OCI-LY7 (cell line): ENCODE results near the gene IGF2. TPM values are rescaled to one million over a fixed set of nuclear protein-coding genes. Genes with fewer than 3 reads are reported as not detected.

Experiments used
- BruUV-seq: library from RNA; stranded (reverse); fragments of 400-500 nt; replicated peaks from 2 replicates; lab custom pipeline; 2021; lab: Mats Ljungman, UMichigan
- CTCF ChIA-PET: fragments of 300-600 bp; sonication (Branson Sonifier 250); formaldehyde crosslinking; loops from one replicate; lab custom pipeline; 2022; ENCODE audit warnings: antibody characterized with exemption; ENCODE audit not compliant: unreplicated experiment; lab: Charles Lee
- POLR2A ChIA-PET: fragments of 300-600 bp; sonication (Branson Sonifier 250); formaldehyde crosslinking; loops from one replicate; lab custom pipeline; 2022; ENCODE audit warnings: antibody characterized with exemption; lab: Charles Lee
- DNase-seq: peaks from one replicate; pipeline ENCODE4 v3.0.0-alpha.2; 2015; ENCODE audit warnings: low spot score
- H2AFZ ChIP-seq: fragments of 200-600 bp; sonication (generic), shearing (Covaris generic); 2 replicates; pipeline ENCODE4 v1.6.1; 2014; ENCODE audit warnings: mild to moderate bottlenecking, antibody characterized with exemption, low read length, moderate library complexity
- H3K27ac ChIP-seq: fragments of 200-600 bp; sonication (generic); 2 replicates; pipeline ENCODE4 v1.5.1; 2014; ENCODE audit warnings: mixed run types, low read depth, mild to moderate bottlenecking, moderate library complexity, low read length, inconsistent platforms; ENCODE audit not compliant: poor library complexity, severe bottlenecking
- H3K36me3 ChIP-seq: fragments of 200-600 bp; sonication (generic); 2 replicates; pipeline ENCODE4 v1.6.1; 2014; ENCODE audit warnings: mild to moderate bottlenecking, antibody characterized with exemption, low read length, moderate library complexity, mixed read lengths; ENCODE audit not compliant: insufficient read depth
- H3K4me1 ChIP-seq: fragments of 200-600 bp; sonication (generic); 2 replicates; pipeline ENCODE4 v1.5.1; 2014; ENCODE audit warnings: mild to moderate bottlenecking, low read length; ENCODE audit not compliant: insufficient read depth, poor library complexity, severe bottlenecking
- H3K4me2 ChIP-seq: fragments of 200-600 bp; sonication (generic); 2 replicates; pipeline ENCODE4 v1.6.1; 2014; ENCODE audit warnings: mild to moderate bottlenecking, low read length
- H3K4me3 ChIP-seq: fragments of 200-600 bp; sonication (generic); 2 replicates; pipeline ENCODE4 v1.5.1; 2014; ENCODE audit warnings: mild to moderate bottlenecking, low read depth, low read length; ENCODE audit not compliant: poor library complexity, severe bottlenecking
- H3K79me2 ChIP-seq: fragments of 200-600 bp; sonication (generic); 2 replicates; pipeline ENCODE4 v1.6.1; 2016; ENCODE audit warnings: low read depth, mild to moderate bottlenecking, low read length, moderate library complexity, mixed read lengths; ENCODE audit not compliant: insufficient read depth
- H3K9me2 ChIP-seq: fragments of 200-600 bp; sonication (generic); 2 replicates; pipeline ENCODE4 v1.6.1; 2016; ENCODE audit warnings: mild to moderate bottlenecking, low read length, mixed read lengths; ENCODE audit not compliant: insufficient read depth
- H3K9me3 ChIP-seq: fragments of 200-600 bp; sonication (generic); 2 replicates; pipeline ENCODE4 v1.6.1; 2014; ENCODE audit warnings: mild to moderate bottlenecking, mixed run types, low read length, mixed read lengths
- H4K20me1 ChIP-seq: fragments of 200-600 bp; sonication (generic); 2 replicates; pipeline ENCODE4 v1.6.1; 2014; ENCODE audit warnings: mild to moderate bottlenecking, antibody characterized with exemption, low read length, moderate library complexity, mixed read lengths; ENCODE audit not compliant: insufficient read depth
- CTCF ChIP-seq: fragments of 200-600 bp; sonication (generic); conservative IDR thresholded peaks from 2 replicates; pipeline ENCODE4 v1.5.1; 2014; ENCODE audit warnings: mild to moderate bottlenecking, antibody characterized with exemption, low read length, moderate library complexity, mixed read lengths
- EZH2phosphoT487 ChIP-seq: fragments of 200-600 bp; sonication (generic); IDR thresholded peaks from 2 replicates; pipeline ENCODE4 v1.6.1; 2018; ENCODE audit warnings: low read depth, borderline replicate concordance, mild to moderate bottlenecking, mixed run types, antibody characterized with exemption, low read length, moderate library complexity, mixed read lengths
- intact Hi-C: fragments of 100-400 bp; cut with micrococcal nuclease; formaldehyde crosslinking; loops from one replicate; pipeline ENCODE4 v1.10.0; 2022; ENCODE audit not compliant: unreplicated experiment
- total RNA-seq, 2 experiments: library from RNA; depleted of rRNA in 1 of 2; stranded (reverse); fragments of >200 nt in 1 of 2; shearing (Covaris generic) in 1 of 2; gene quantifications; 2 replicates each; pipeline ENCODE4 v1.2.3, GENCODE V29; 2014 to 2022

The IGF2 gene
- total RNA-seq, 2 experiments from 2014 or later, result not detected

- TF ChIP-seq EZH2phosphoT487, result no peak
- peak; percentile 71 for TF ChIP-seq CTCF
- no TSS peak for BruUV-seq
- DNase-seq, result peak; percentile 62
- Histone ChIP-seq H3K4me3 (no peak overlapping the region), H4K20me1 (no peaks in the 10 kb centered on the region), H3K36me3 (no peaks in the 10 kb centered on the region), H3K4me2 (no peak overlapping the region), H3K27ac (no peak overlapping the region), H3K9me3 (no peaks in the 10 kb centered on the region), H3K4me1 (no peaks in the 10 kb centered on the region), H2AFZ (no peak overlapping the region), H3K79me2 (no peaks in the 10 kb centered on the region), H3K9me2 (no peaks in the 10 kb centered on the region)
- POLR2A ChIA-PET, result no interaction called here
- intact Hi-C loops, result no loop called here
- CTCF ChIA-PET, result no interaction called here
These were observed 47.6 kb upstream of the IGF2 start for GRCh38 chr11:2186669-2187279.

GRCh38 chr11:2185324-2186085 lies 46.3 kb upstream of the IGF2 start:
- no peaks in the 10 kb centered on the region for H3K9me2 ChIP-seq
- H2AFZ ChIP-seq, result no peak overlapping the region
- TF ChIP-seq CTCF, result no peak
- TF ChIP-seq EZH2phosphoT487, result no peak
- H3K4me3 ChIP-seq, result no peak overlapping the region
- no peaks in the 10 kb centered on the region for H3K36me3 ChIP-seq
- H4K20me1 ChIP-seq, result no peaks in the 10 kb centered on the region
- ChIA-PET CTCF (no interaction called here), POLR2A (no interaction called here)
- intact Hi-C loops, result no loop called here
- no peak overlapping the region for H3K27ac ChIP-seq
- BruUV-seq, result no TSS peak
- H3K79me2 ChIP-seq, result no peaks in the 10 kb centered on the region
- no peak overlapping the region for H3K4me2 ChIP-seq
- no peak for DNase-seq
- no peaks in the 10 kb centered on the region for H3K9me3 ChIP-seq
- H3K4me1 ChIP-seq, result no peaks in the 10 kb centered on the region
